A172 (cell line): Measurements from ENCODE around the gene SORCS2. TPM values are rescaled to one million over a fixed set of nuclear protein-coding genes. Genes with fewer than 3 reads are reported as not detected.

Experiments used
- DNase-seq: peaks from one replicate; pipeline ENCODE4 v3.0.0-alpha.2; 2015; ENCODE audit warnings: low spot score
- total RNA-seq: library from RNA; depleted of rRNA; stranded (reverse); fragments of >200 nt; shearing (Covaris generic); gene quantifications from 2 replicates; pipeline ENCODE4 v1.2.3, GENCODE V29; 2014

The SORCS2 gene
- total RNA-seq, 1 experiment from 2014 or later: 0.78 TPM

DNA sequence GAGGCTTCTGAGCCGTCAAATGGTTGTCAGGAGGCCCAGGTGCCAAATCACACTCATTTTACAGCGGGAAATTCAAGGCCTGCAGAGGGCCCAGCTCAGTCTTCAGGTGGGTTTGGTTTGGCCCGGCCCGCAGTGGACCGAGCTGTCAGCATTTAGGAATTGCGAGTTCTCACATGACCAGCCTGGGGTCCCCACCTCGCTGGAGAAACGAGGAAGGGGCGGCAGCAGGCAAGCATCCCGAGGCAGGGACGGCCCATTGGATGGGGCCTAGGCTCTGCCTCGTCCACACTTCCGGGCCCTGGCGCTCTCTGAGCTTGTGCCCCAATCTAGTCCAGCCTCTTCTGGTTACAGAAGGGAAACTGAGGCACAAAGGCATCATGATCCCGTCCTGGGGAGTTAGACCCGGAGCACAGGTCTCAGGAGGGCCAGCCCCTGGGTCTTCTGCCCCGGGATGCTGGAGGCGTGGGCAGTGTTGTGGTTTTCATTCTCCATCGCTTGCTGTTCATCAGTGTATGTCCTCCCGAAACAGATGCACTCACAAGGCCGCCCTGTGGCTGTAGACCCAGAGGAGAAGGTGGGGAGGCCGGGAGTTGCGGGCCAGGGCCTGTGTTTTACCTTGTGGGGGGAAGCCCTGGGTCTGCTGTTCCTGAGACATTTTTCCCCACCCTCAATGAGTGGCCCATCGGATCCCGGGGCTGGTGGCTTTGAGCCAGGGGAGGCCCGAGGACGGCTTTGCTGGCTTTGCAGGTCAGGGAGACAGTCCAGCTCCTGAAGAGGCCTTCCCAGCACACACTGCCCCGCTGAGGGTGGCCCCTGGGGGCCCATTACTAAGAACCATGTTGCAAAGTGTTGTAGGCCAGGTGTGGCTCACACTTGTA, 233.5 kb downstream of the SORCS2 start:
- no peak for DNase-seq

DNA sequence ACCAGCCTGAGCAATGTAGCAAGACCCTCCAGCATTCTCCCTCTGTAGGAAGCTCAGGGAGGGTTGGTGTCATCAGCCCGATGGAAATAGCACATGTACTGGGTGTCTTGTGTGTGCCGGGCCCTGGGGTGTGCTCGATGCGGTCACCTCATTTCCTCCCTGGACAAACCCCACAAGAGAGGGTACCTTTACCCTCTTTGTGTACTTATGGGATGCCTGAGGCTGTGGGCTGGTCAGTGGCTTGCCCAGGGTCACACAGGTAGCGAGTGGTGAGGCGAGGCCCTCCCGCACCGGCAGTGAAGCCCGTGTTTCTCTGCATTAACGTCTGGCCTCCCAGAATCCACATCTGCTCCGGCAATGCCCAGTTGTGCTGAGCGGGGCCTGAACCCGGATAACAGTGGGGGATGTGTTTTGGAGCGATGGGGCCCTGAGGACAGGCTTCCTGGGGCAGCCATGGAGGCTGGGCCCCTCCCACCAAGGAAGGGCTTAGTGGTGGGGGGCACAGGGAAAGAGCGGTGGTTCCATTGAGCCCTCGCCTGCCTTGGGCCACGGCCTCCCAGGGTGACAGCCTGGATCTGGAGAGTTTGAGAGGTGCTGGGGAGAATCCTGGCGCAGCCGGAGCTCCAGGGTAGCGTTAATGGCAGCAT, 234.3 kb downstream of the SORCS2 start:
- DNase-seq: no peak

- no peak for DNase-seq
These were observed 235.0 kb downstream of the SORCS2 start for GRCh38 chr4:7427361-7427760.

- no peak for DNase-seq
These were observed 235.5 kb downstream of the SORCS2 start for GRCh38 chr4:7427831-7428260.

GRCh38 chr4:7428261-7429068, 236.1 kb downstream of the SORCS2 start:
- DNase-seq: no peak

- no peak for DNase-seq
These were observed 236.7 kb downstream of the SORCS2 start for GRCh38 chr4:7429069-7429416.

DNA sequence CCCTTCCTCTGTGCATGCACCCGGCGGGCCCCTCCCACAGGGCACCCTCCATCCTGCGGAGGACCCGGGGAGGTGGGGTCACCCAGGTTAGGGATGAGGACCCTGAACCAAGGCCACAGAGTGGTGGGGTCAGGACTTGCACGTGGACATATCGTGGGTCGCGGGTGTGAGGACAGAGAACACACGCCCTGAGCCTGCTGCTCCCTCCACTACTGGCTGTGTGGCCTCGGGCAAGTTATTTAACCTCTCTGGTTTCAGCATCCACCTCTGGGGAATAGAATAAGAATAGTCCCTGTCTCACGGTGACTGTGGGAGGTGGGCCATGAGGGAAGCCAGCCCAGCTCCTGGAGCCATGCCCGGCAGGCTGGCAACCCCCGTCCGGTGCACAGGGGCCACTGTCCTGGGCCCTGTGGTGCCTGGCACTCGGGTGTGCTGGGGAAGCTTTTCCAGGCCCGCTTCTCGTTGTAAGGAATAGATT, 237.3 kb downstream of the SORCS2 start:
- no peak for DNase-seq

DNA sequence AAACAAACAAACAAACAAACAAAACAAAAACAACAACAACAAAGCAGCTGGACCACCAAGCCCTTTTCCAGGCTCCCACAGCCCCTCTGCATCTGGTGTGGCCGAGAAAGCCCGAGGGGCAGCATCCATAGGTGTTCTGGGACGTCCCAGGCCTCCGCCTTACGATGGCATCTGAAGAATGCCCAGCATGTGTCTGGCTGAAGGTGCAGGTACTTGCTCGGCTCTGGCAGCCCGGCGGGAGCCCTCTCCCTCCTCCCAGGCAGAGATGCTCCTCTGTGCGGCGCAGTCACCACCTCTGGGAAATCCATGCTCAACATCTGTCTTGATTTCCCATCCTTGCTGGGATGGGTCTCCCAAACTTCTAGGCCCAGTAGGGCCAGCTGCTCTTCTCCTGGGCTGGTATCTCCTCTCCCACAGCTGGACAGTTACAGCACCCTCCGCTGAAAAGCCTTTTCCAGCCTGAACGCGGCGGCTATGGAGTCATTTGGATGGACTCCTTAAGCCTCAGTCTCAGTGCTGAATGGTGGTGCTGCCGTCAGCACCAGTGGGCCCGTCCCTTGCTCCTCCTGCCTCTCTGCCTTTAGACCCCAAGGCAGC, 238.1 kb downstream of the SORCS2 start:
- peak; percentile 22 for DNase-seq

- DNase-seq: no peak
These were observed 238.8 kb downstream of the SORCS2 start for GRCh38 chr4:7430965-7431695.

DNA sequence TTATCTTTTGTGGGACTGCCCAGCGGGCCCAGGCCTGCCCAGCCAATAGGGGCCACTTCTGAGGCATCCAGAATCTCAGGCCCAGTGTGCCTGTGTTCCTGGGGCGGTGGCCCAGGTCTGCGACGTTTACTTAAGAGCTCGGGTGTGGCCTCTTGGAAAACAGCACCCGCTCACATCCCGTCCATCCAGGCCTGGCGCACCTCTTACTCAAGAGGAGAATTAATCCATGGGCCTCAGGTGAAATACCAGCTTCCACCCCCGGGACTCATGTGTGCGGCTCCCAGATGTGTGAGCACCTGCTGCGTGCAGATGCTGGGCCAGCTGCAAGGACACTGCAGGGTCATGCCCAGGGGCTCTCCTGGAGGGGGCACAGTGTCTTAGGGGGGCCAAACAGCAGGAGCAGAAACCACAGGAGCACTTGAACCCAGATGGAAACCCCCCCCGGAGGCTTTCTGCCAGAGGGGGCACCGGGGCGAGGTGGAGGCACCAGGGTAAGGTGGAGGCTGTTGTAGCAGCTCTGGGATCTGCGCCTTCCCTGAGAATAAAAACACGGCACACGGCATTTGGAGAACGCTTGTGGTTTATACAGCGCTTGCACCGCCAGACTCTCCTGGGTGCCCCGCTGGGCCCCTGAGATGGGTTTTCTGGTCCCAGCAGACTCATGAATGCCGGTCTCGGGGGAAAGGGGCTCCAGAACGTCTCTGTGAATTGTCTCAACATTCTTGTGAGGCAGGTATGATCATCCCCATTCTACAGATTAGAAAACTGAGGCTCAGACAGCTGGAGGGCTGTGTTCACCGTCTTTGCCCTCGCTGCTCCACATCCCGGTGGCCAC, 239.6 kb downstream of the SORCS2 start:
- no peak for DNase-seq

DNA sequence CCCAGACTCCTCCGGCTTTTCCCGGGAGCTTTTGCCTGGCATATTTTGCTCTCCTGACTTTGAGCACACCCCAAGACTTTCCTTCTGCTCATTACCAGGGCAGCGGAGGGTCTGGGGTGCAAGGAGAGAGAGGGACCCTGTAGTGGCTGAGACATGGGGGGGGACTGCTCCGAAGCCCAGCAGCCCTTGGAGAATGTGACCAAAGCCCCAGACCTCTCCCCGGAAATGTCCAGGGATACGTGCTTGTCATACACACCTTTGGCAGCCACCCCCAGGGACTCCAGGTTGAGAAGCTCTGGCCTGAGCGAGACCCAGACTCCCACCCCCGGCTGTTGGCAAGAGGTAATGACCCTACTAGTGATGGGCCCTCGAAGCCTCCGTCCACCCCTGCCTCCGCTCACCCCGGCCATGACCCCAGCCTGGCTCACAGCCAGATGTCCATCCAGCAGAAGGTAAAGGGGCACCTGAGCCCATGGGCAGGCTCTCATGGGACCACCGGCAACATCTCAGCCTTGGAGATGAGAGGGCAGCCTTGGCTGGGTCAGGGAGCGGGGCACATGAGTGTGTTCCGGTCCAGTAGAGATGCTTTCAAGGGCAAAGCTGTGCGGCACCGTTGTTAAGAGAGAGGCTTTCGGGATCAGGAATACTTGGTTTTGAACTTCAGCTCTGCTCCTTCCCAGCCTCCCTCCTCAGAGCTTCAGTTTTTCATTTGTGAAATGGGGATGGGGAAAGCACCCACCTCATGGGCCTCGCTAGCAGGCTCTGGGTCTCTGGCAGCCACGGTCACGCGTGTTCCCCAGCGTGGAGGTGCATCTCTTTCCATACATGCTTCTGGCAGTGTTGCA, 240.4 kb downstream of the SORCS2 start:
- no peak for DNase-seq

GRCh38 chr4:7433376-7434140, 241.2 kb downstream of the SORCS2 start:
- DNase-seq: no peak

DNA sequence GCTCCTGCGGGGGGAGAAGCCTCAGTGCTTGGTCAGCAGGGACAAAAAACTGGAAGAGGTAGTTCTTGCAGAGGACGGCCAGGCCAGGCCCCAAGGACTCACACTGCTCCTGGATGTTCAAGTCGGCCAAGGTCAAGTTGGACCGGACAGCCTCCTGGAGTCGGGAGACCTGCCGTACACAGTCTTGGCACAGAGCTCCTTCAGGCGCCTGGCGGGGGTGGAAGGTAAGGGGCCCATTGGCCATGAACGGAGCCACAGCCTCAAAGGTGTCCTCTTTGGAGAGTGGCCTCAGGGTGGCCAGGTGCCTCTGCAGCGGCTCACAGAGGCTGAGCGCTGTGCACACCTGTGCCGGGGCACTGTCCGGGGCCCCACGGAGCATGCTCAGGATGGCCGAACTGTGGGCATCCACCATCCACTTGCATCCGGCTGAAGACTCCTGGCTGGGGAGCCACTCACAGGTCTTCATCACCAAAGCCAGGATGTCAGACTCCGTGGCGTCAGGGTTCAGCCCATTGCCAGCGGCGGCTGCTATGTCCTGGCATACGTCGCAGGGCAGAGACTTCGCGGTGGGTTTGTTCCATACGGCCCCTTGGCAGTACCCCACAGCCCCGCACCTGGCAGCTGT, 241.9 kb downstream of the SORCS2 start:
- no peak for DNase-seq

- DNase-seq: peak; percentile 60
These were observed 242.4 kb downstream of the SORCS2 start, which contains the start of gene PSAPL1 for GRCh38 chr4:7434766-7435150. Gene PSAPL1, minus strand, starts transcription at chr4:7434930. Its CDS starts 51 bp downstream, at chr4:7434879.

- DNase-seq: no peak
These were observed 243.2 kb downstream of the SORCS2 start for GRCh38 chr4:7435471-7436061.

DNA sequence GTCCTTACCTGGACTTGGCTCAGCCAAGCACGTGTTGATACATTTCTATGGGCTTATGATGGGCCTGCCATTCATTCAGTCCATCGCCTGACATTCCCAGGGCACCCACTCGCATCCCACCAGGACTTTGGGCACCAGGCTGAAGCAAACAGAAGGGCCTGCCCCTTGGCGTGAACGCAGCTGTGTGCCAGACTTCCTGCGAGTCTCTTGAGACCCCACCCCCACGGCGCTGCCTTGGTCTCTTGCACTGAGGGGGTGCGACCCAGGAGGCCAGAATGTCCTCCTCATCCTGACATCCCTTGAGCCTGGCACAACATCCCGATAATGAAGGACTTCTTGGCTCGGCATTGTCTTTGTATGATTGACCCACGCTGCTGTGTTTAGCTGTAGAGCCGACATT, 243.9 kb downstream of the SORCS2 start:
- no peak for DNase-seq

GRCh38 chr4:7439699-7440098, 247.4 kb downstream of the SORCS2 start:
- no peak for DNase-seq

GRCh38 chr4:7441201-7441600, 248.9 kb downstream of the SORCS2 start:
- DNase-seq: no peak
